Bronchial epithelial cell (primary cell): ENCODE measurements around the gene ACE. TPM values are rescaled to one million over a fixed set of nuclear protein-coding genes. Genes with fewer than 3 reads are reported as not detected.
"Not testable (repeated sequence)": the region's sequence is repeated elsewhere in the genome, so short reads cannot be mapped to it uniquely, and the experiment has no call there.

ENCODE experiments used
- DNase-seq: peaks from one replicate; pipeline ENCODE4 v3.0.0-alpha.2; 2010; ENCODE audit warnings: low read depth
- FAIRE-seq: peaks from 2 replicates; lab custom pipeline; 2011; peaks lifted over from hg19 to GRCh38; lab: Jason Lieb, UNC
- H3K27me3 ChIP-seq: 2 replicates; pipeline ENCODE4 v1.5.1; 2011; ENCODE audit warnings: low read length; ENCODE audit not compliant: control insufficient read depth, insufficient read depth
- H3K36me3 ChIP-seq: 2 replicates; pipeline ENCODE4 v1.5.1; 2011; ENCODE audit warnings: low read length; ENCODE audit not compliant: control insufficient read depth, insufficient read depth
- H3K4me3 ChIP-seq: 2 replicates; pipeline ENCODE4 v1.5.1; 2011; ENCODE audit warnings: mild to moderate bottlenecking, low read depth, low read length, control low read depth
- total RNA-seq: library from RNA; depleted of rRNA; stranded (reverse); fragments of >200 nt; gene quantifications from 2 replicates; pipeline ENCODE4 v1.2.1, GENCODE V29; 2014
- TF ChIP-seq, protein P1 (sequence below): IDR thresholded peaks from 2 replicates; pipeline ENCODE4 v1.5.1; 2011; ENCODE audit warnings: mild to moderate bottlenecking, moderate library complexity, low read length, control low read depth, inconsistent platforms; ENCODE audit not compliant: insufficient read depth, severe bottlenecking

Gene ACE
- total RNA-seq, 1 donor from 2014 or later, result not detected

DNA sequence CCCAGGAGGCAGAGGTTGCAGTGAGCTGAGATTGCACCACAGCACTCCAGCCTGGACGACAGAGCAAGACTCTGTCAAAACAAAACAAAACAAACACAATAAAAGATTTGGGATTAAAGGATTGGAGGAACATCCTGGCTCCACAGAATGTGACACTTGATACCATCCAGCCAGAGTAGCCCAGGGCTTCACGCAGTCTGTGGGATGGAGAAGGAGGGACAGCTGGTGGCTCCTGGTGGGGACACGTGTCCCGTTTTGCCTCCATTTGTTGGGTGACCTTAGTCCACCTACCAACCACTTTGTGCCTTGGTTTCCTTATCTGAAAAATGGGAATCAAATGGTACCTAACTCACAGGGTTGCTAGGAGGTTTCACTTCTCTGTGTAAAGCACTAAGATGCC is 18.4 kb upstream of the ACE start:
- FAIRE-seq (no peak), DNase-seq (no peak)
- TF ChIP-seq, protein P1, sequence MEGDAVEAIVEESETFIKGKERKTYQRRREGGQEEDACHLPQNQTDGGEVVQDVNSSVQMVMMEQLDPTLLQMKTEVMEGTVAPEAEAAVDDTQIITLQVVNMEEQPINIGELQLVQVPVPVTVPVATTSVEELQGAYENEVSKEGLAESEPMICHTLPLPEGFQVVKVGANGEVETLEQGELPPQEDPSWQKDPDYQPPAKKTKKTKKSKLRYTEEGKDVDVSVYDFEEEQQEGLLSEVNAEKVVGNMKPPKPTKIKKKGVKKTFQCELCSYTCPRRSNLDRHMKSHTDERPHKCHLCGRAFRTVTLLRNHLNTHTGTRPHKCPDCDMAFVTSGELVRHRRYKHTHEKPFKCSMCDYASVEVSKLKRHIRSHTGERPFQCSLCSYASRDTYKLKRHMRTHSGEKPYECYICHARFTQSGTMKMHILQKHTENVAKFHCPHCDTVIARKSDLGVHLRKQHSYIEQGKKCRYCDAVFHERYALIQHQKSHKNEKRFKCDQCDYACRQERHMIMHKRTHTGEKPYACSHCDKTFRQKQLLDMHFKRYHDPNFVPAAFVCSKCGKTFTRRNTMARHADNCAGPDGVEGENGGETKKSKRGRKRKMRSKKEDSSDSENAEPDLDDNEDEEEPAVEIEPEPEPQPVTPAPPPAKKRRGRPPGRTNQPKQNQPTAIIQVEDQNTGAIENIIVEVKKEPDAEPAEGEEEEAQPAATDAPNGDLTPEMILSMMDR, result no peak
- Histone ChIP-seq H3K36me3 (no peaks in the 10 kb centered on the region), H3K4me3 (no peak overlapping the region), H3K27me3 (peaks cover 2% of the 10 kb centered on the region)

DNA sequence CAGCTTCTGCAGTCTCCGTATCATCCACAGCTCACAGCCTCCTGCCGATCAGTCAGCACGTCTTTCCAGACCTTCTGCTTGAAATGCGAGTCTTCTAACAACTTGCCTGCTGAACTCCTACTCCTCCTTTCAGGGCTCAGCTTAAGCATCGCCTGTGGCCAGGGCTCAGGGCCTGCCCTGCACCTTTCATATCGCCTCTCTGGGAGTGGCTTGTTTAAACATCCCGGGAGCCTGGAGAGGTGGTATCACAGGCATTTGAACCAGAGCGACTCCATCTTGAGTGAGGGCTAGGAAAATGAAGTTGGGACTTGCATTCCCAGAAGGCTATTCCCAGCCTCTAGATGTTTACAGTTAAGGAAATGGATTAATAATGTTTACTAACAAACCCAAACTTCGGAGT is 16.8 kb upstream of the ACE start:
- TF ChIP-seq, protein P1, result no peak
- Histone ChIP-seq H3K4me3 (no peak overlapping the region), H3K27me3 (peaks cover 1% of the 10 kb centered on the region), H3K36me3 (no peaks in the 10 kb centered on the region)
- FAIRE-seq (no peak), DNase-seq (no peak)

DNA sequence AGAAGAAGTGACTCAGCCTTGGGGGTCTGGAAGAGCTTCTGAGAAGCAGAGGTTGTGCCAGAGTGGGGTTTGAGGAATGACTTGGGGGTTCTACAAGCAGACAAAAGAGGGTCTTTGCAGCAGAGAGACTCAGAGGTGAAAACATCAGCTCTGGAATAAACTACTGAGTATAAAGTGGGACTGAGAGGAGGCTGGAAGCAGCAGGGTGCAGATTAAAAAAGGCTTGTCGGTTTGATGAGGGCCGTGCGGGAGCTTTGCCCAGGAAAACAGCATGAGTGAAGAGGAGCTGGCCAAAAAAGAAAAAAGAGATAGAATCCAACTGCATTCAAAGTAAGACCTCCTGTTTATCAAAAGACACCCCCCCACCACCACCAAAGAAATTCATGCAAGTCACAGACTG is 13.1 kb upstream of the ACE start:
- TF ChIP-seq, protein P1, result no peak
- DNase-seq, result no peak
- no peak for FAIRE-seq
- H3K4me3 ChIP-seq, result no peak overlapping the region
- peaks cover 1% of the 10 kb centered on the region for H3K27me3 ChIP-seq
- no peaks in the 10 kb centered on the region for H3K36me3 ChIP-seq

DNA sequence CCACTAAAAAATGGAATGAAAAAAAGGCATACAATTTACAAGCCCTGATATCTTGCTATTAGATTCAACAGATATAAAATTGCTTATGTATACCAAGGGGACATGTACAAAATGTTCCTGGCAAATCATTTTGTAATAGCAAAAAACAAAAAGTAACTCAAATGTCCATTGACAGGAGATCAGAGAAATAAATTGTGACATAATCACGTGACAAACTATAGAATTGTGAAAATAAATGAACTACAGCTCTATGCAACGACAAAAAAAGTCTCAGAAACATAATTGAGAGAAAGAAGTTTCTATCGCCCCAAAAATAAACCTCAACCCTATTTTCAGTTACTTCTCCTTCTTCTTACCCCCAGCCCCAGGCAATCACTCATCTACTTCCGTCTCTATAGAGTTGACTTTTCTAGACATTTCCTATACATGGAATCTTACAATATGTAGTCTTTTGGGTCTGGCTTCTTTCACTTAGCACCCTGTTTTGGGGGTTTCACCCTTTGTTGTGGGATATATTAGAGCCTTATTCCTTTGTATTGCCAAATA is 12.1 kb upstream of the ACE start:
- H3K27me3 ChIP-seq, result peaks cover 1% of the 10 kb centered on the region
- no peak for DNase-seq
- H3K4me3 ChIP-seq, result no peak overlapping the region
- TF ChIP-seq, protein P1, result no peak
- H3K36me3 ChIP-seq, result no peaks in the 10 kb centered on the region
- FAIRE-seq, result no peak

DNA sequence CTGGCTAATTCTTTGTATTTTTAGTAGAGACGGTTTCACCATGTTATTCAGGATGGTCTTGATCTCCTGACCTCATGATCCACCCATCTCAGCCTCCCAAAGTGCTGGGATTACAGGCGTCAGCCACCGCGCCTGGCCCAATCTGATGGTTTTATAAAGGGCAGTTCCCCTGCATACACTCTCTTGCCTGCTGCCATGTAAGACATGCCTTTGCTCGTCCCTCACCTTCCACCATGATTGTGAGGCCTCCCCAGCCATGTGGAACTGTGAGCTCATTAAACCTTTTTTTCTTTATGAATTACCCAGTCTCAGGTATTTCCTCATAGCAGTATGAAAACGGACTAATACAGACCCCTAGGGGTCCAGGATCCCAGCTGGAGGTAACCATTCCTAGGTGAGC is 8.8 kb upstream of the ACE start:
- H3K4me3 ChIP-seq, H3K27me3 ChIP-seq, FAIRE-seq, H3K36me3 ChIP-seq, DNase-seq: not testable (repeated sequence)

DNA sequence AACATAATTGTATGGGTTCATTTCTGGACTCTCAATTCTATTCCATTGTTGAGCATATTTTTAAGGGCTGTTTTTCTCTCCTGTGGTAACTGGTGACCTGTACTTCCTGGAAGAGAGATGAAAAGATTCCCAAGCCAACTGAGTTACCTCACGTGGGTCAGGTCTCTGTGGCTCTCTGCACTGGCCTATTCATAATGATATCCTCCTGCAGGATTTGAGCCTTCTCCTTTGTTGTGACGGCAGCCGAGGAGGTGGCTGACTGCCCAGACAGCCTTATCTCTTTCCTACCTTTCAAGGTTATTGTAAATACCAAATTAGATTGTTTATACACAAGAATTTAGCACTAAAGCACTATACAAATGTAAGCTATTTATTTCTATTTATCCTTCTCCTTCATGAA is 2.7 kb upstream of the ACE start:
- no peak for FAIRE-seq
- Histone ChIP-seq H3K27me3 (peaks cover 1% of the 10 kb centered on the region), H3K4me3 (no peak overlapping the region), H3K36me3 (no peaks in the 10 kb centered on the region)
- DNase-seq, result no peak
- TF ChIP-seq, protein P1, result no peak
